NT2/D1 (cell line): ENCODE data around the gene GSTM4.

Source experiments
- DNase-seq: peaks from one replicate; pipeline ENCODE4 v3.0.0-alpha.2; 2011; ENCODE audit warnings: low read depth, low spot score
- H3K27me3 ChIP-seq: 2 replicates; pipeline ENCODE4 v1.6.0; 2011; ENCODE audit warnings: mild to moderate bottlenecking; ENCODE audit not compliant: insufficient read length, insufficient read depth
- H3K36me3 ChIP-seq: 2 replicates; pipeline ENCODE4 v1.6.1; 2011; ENCODE audit warnings: mild to moderate bottlenecking, low read length, mixed read lengths; ENCODE audit not compliant: insufficient read depth, insufficient read length
- H3K4me1 ChIP-seq: 2 replicates; pipeline ENCODE4 v1.5.1; 2011; ENCODE audit not compliant: insufficient read depth, insufficient read length
- H3K4me3 ChIP-seq: 2 replicates; pipeline ENCODE4 v1.5.1; 2011; ENCODE audit warnings: low read depth; ENCODE audit not compliant: insufficient read length
- H3K9ac ChIP-seq: 2 replicates; pipeline ENCODE4 v1.6.0; 2011; ENCODE audit warnings: low read depth; ENCODE audit not compliant: insufficient read length
- H3K9me3 ChIP-seq: 2 replicates; pipeline ENCODE4 v1.5.1; 2011; ENCODE audit warnings: mild to moderate bottlenecking, low read length; ENCODE audit not compliant: insufficient read depth
- SUZ12 ChIP-seq: IDR thresholded peaks from 2 replicates; pipeline ENCODE4 v1.6.1; 2011; ENCODE audit not compliant: insufficient read length, insufficient read depth; ENCODE audit errors: extremely low read depth
- YY1 ChIP-seq: IDR thresholded peaks from 2 replicates; pipeline ENCODE4 v1.6.1; 2011; ENCODE audit not compliant: insufficient read length, insufficient read depth
- ZNF274 ChIP-seq: IDR thresholded peaks from 2 replicates; pipeline ENCODE4 v1.6.1; 2011; ENCODE audit warnings: mild to moderate bottlenecking, low read depth, low read length

GSTM4 gene

DNA sequence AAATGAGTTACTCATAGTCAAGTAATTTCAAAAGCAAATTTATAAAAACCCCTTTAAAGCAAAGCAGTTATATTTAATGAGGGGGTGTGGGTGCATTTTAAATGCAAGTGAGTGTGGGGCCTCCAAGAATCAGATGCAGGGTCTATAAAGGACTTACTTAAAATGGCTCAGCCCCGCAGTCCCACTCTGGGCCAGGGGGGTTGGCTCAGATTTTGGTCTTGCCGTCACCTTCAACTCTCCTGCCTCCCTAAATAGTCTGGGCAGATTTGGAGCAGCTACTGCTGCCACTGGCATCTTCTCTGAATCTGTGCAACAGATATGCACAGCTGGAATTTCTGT, 20.1 kb upstream of the GSTM4 start:
- Histone ChIP-seq H3K9ac (peak overlapping the region; percentile 7), H3K9me3 (no peaks in the 10 kb centered on the region), H3K4me1 (peaks cover 25% of the 10 kb centered on the region), H3K27me3 (no peaks in the 10 kb centered on the region), H3K4me3 (no peak overlapping the region), H3K36me3 (peaks cover 19% of the 10 kb centered on the region)
- TF ChIP-seq YY1 (no peak), ZNF274 (no peak), SUZ12 (no peak)
- DNase-seq = no peak

GRCh38 chr1:109636201-109636952, 19.5 kb upstream of the GSTM4 start:
- Histone ChIP-seq H3K36me3 (peaks cover 13% of the 10 kb centered on the region), H3K9me3 (no peaks in the 10 kb centered on the region), H3K4me3 (no peak overlapping the region), H3K27me3 (peaks cover 3% of the 10 kb centered on the region), H3K4me1 (peaks cover 24% of the 10 kb centered on the region), H3K9ac (peak overlapping the region; percentile 7)
- no peak for DNase-seq
- no peak for TF ChIP-seq SUZ12
- no peak for TF ChIP-seq YY1
- no peak for TF ChIP-seq ZNF274

DNA sequence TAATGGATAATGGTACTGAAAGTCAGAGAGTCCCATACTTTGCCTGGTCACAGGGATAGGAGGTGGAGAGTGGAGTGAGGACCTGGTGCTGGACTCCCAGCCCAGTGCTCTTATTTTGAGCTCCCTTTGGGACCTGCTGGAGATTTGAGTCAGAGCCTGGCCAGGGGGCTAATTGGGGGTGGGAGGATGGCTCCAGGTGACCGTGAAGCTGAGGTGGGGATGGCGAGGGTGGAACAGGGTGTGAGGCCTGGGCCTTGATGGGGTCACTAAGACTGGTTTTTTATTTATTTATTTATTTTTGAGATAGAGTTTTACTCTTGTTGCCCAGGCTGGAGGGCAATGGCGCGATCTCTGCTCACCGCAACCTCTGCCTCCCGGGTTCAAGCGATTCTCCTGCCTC, 18.5 kb upstream of the GSTM4 start:
- Histone ChIP-seq H3K4me1 (peaks cover 19% of the 10 kb centered on the region), H3K9me3 (no peaks in the 10 kb centered on the region), H3K4me3 (no peak overlapping the region), H3K9ac (no peak overlapping the region), H3K36me3 (peaks cover 4% of the 10 kb centered on the region), H3K27me3 (peaks cover 6% of the 10 kb centered on the region)
- no peak for TF ChIP-seq SUZ12
- TF ChIP-seq ZNF274 = no peak
- TF ChIP-seq YY1 = no peak
- no peak for DNase-seq

DNA sequence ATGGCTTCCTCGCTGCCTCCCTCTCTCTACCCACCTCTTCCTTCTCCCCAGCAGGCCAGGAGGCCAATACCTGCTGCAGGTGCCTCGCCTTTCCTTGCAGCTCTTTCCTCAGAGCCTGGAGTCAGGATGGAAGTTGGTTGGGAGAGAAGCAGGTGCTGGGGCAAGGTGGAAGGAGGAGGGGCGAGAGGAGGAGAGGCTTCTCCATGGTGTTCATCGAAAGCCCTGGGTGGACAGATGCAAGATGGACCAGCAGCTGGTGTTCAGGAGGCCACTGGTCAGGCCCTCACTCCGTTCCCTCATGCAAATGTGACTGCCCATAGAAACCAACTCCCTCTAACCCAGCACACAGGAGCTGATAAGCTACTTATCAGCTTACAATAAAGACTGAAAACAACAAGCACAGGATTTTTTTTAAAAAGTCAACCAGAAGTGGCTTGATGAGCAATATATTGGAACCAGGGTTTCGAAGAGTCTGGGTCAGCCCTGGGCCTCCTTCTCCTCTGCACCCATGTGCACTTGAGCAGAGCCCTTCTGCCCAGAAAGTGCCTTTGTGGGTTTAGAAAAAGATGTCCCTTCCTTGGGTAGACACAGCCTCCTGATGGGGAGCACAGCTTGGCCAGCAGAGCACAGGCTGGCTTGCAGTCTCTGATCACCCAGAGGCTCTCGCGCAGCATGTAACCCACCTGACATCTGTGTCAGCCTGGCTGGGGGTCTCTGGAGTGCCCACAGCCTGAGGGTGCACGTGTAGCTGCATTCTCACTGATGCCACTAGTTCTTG, 16.6 kb upstream of the GSTM4 start:
- Histone ChIP-seq H3K9me3 (no peaks in the 10 kb centered on the region), H3K4me3 (no peak overlapping the region), H3K27me3 (peaks cover 16% of the 10 kb centered on the region), H3K36me3 (no peaks in the 10 kb centered on the region), H3K9ac (no peak overlapping the region), H3K4me1 (peaks cover 22% of the 10 kb centered on the region)
- DNase-seq = no peak
- TF ChIP-seq YY1 (no peak), SUZ12 (no peak), ZNF274 (no peak)

DNA sequence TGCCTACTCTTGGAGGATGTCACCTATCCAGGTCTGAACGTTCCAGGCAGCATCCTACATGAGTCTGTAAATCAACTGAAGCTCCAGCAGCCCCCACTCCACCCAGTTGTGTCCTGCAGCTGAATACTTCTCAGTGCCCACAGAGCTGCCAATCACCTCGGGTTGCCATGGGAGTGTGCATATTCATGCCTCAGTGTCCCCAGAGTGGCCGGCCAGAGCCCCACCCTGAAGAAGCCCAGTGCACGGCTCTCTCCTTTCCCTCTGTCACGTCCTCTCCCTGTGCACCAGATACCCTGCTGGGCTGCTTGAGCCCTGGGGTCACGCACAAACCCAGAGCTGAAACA, 16.1 kb upstream of the GSTM4 start:
- TF ChIP-seq ZNF274 (no peak), YY1 (no peak), SUZ12 (no peak)
- Histone ChIP-seq H3K36me3 (no peaks in the 10 kb centered on the region), H3K4me1 (peaks cover 25% of the 10 kb centered on the region), H3K9me3 (no peaks in the 10 kb centered on the region), H3K4me3 (no peak overlapping the region), H3K27me3 (peaks cover 16% of the 10 kb centered on the region), H3K9ac (no peak overlapping the region)
- DNase-seq = no peak

GRCh38 chr1:109640285-109640865, 15.5 kb upstream of the GSTM4 start:
- DNase-seq = peak; percentile 76
- H3K27me3 ChIP-seq = peaks cover 16% of the 10 kb centered on the region
- TF ChIP-seq YY1 = no peak
- TF ChIP-seq SUZ12 = no peak
- no peak for TF ChIP-seq ZNF274

More at GRCh38 chr1:109640285-109640865, 15.5 kb upstream of the GSTM4 start:
- Histone ChIP-seq H3K4me1 (peaks cover 26% of the 10 kb centered on the region), H3K9me3 (no peaks in the 10 kb centered on the region), H3K36me3 (no peaks in the 10 kb centered on the region), H3K9ac (no peak overlapping the region), H3K4me3 (no peak overlapping the region)
